HG02642 (cell line): ENCODE measurements around the gene METTL8.
"Not testable (repeated sequence)": the region's sequence is repeated elsewhere in the genome, so short reads cannot be mapped to it uniquely, and the experiment has no call there.

Source experiments
- ATAC-seq: cut with Tn5 transposase; IDR thresholded peaks from one replicate; pipeline ENCODE4 v1.9.1; 2021; ENCODE audit warnings: mild to moderate bottlenecking; ENCODE audit not compliant: unreplicated experiment, poor library complexity

Gene METTL8

GRCh38 chr2:171316755-171317337, 116.9 kb downstream of the METTL8 start:
- no peak for ATAC-seq

GRCh38 chr2:171316220-171316619, 117.6 kb downstream of the METTL8 start:
- ATAC-seq, result no peak

- ATAC-seq, result no peak
Observed at GRCh38 chr2:171315781-171316180, 118.0 kb downstream of the METTL8 start.

- ATAC-seq, result not testable (repeated sequence)
Observed at GRCh38 chr2:171312182-171312581, 121.6 kb downstream of the METTL8 start.

- ATAC-seq, result not testable (repeated sequence)
Observed at GRCh38 chr2:171311589-171311988, 122.2 kb downstream of the METTL8 start.

- no peak for ATAC-seq
Observed at GRCh38 chr2:171310889-171311288, 122.9 kb downstream of the METTL8 start.

GRCh38 chr2:171309455-171310286, 124.1 kb downstream of the METTL8 start:
- ATAC-seq, result no peak

- ATAC-seq, result no peak
Observed at GRCh38 chr2:171308280-171309054, 125.3 kb downstream of the METTL8 start.

- ATAC-seq, result peak; percentile 70
Observed at GRCh38 chr2:171307560-171307959, 126.2 kb downstream of the METTL8 start.

- no peak for ATAC-seq
Observed at GRCh38 chr2:171297956-171298355, 135.8 kb downstream of the METTL8 start.

GRCh38 chr2:171294608-171295007, 139.2 kb downstream of the METTL8 start:
- no peak for ATAC-seq

- no peak for ATAC-seq
Observed at GRCh38 chr2:171293661-171294060, 140.1 kb downstream of the METTL8 start.

GRCh38 chr2:171289991-171290390, 143.8 kb downstream of the METTL8 start:
- no peak for ATAC-seq

GRCh38 chr2:171289316-171289715, 144.5 kb downstream of the METTL8 start:
- no peak for ATAC-seq

GRCh38 chr2:171287611-171288010, 146.2 kb downstream of the METTL8 start:
- ATAC-seq, result no peak

GRCh38 chr2:171287036-171287571, 146.7 kb downstream of the METTL8 start:
- no peak for ATAC-seq

- no peak for ATAC-seq
Observed at GRCh38 chr2:171281110-171281509, 152.7 kb downstream of the METTL8 start.

- no peak for ATAC-seq
Observed at GRCh38 chr2:171279983-171280790, 153.6 kb downstream of the METTL8 start.

- no peak for ATAC-seq
Observed at GRCh38 chr2:171274757-171275156, 159.0 kb downstream of the METTL8 start.

GRCh38 chr2:171271971-171272436, 161.8 kb downstream of the METTL8 start:
- ATAC-seq, result no peak
